ENCODE data around the gene BCKDK.

The BCKDK gene

GRCh38 chr16:31080035-31080629 lies 28.1 kb upstream of the BCKDK start:
- no peak for DNase-seq (ENCODE audit: low spot score)

GRCh38 chr16:31080756-31081419 lies 27.3 kb upstream of the BCKDK start:
- DNase-seq (ENCODE audit: low spot score), result no peak

- no peak for DNase-seq (ENCODE audit: low spot score)
These were observed 26.5 kb upstream of the BCKDK start for GRCh38 chr16:31081428-31082351.

GRCh38 chr16:31082368-31083045 lies 25.7 kb upstream of the BCKDK start:
- DNase-seq (ENCODE audit: low spot score), result no peak

GRCh38 chr16:31083081-31083480 lies 25.1 kb upstream of the BCKDK start:
- no peak for DNase-seq (ENCODE audit: low spot score)

GRCh38 chr16:31083556-31083955 lies 24.6 kb upstream of the BCKDK start:
- no peak for DNase-seq (ENCODE audit: low spot score)

- DNase-seq (ENCODE audit: low spot score), result no peak
These were observed 24.2 kb upstream of the BCKDK start for GRCh38 chr16:31083981-31084380.

GRCh38 chr16:31084584-31085302 lies 23.4 kb upstream of the BCKDK start:
- DNase-seq (ENCODE audit: low spot score), result no peak

- no peak for DNase-seq (ENCODE audit: low spot score)
These were observed 22.8 kb upstream of the BCKDK start for GRCh38 chr16:31085411-31085810.

- no peak for DNase-seq (ENCODE audit: low spot score)
These were observed 22.1 kb upstream of the BCKDK start for GRCh38 chr16:31085873-31086628.

- DNase-seq (ENCODE audit: low spot score), result no peak
These were observed 21.6 kb upstream of the BCKDK start for GRCh38 chr16:31086629-31086906.

- no peak for DNase-seq (ENCODE audit: low spot score)
These were observed 20.7 kb upstream of the BCKDK start for GRCh38 chr16:31087481-31087880.

GRCh38 chr16:31087971-31088370 lies 20.2 kb upstream of the BCKDK start:
- no peak for DNase-seq (ENCODE audit: low spot score)

GRCh38 chr16:31088459-31089183 lies 19.6 kb upstream of the BCKDK start, which contains the start of gene PRSS53:
Gene PRSS53 (minus strand): TSS chr16:31088943. CDS start chr16:31088809, 134 bp downstream.
- no peak for DNase-seq (ENCODE audit: low spot score)

- DNase-seq (ENCODE audit: low spot score), result no peak
These were observed 19.0 kb upstream of the BCKDK start for GRCh38 chr16:31089199-31089598.

GRCh38 chr16:31090540-31090939 lies 17.6 kb upstream of the BCKDK start:
- DNase-seq (ENCODE audit: low spot score), result no peak

- DNase-seq (ENCODE audit: low spot score), result no peak
These were observed 15.9 kb upstream of the BCKDK start for GRCh38 chr16:31092330-31092729.

- peak; percentile 75 for DNase-seq (ENCODE audit: low spot score)
These were observed 15.0 kb upstream of the BCKDK start for GRCh38 chr16:31093132-31093703.

GRCh38 chr16:31094088-31094423 lies 14.1 kb upstream of the BCKDK start:
- DNase-seq (ENCODE audit: low spot score), result peak; percentile 59
